Psoas muscle (tissue), 8 donors: ENCODE results near the gene TNFAIP1. TPM values are rescaled to one million over a fixed set of nuclear protein-coding genes. Genes with fewer than 3 reads are reported as not detected.

Experiments used
- ATAC-seq, 4 donors: fragments of 200-7000 bp; cut with Tn5 transposase; one replicate each; pipeline ENCODE4 v1.9.1; 2020; ENCODE audit warnings: moderate library complexity in 3 of 4, mild to moderate bottlenecking in 2 of 4
- DNase-seq, 2 donors: peaks; one replicate each; pipeline ENCODE4 v3.0.0-alpha.2; 2020
- H3K27ac ChIP-seq: fragments of 200-600 bp; one replicate; pipeline ENCODE4 v1.8.0; 2022
- H3K27me3 ChIP-seq, 3 donors: fragments of 200-600 bp in 1 of 3; one replicate each; pipeline versions ENCODE4 v1.6.1 to v1.8.0; 2013 to 2022; ENCODE audit warnings: low read length in 2 of 3, mild to moderate bottlenecking in 2 of 3, moderate library complexity in 1 of 3; ENCODE audit not compliant: insufficient read depth in 3 of 3
- H3K36me3 ChIP-seq, 2 donors: fragments of 200-600 bp in 1 of 2; one replicate each; pipeline versions ENCODE4 v1.6.1 to v1.8.0; 2013 to 2022; ENCODE audit warnings: low read depth in 1 of 2, mild to moderate bottlenecking in 1 of 2, moderate library complexity in 1 of 2; ENCODE audit not compliant: insufficient read depth in 1 of 2
- H3K4me1 ChIP-seq: fragments of 200-600 bp; one replicate; pipeline ENCODE4 v1.8.0; 2022
- H3K4me3 ChIP-seq: fragments of 200-600 bp; one replicate; pipeline ENCODE4 v1.8.0; 2022; ENCODE audit warnings: mild to moderate bottlenecking
- H3K9me3 ChIP-seq: fragments of 200-600 bp; one replicate; pipeline ENCODE4 v1.8.0; 2022
- CTCF ChIP-seq: fragments of 200-600 bp; IDR thresholded peaks from one replicate; pipeline ENCODE4 v1.8.0; 2022; ENCODE audit warnings: antibody characterized with exemption
- WGBS, 3 donors: extraction: QIAGEN DNeasy Blood & Tissue Kit; methylation state at CpG; one replicate each; pipeline versions ENCODE4 v1.1.6 to v1.1.7; 2013; 5-methylcytosine and 5-hydroxymethylcytosine counted together
- intact Hi-C, 2 donors: fragments of 100-400 bp; cut with DNase I; formaldehyde crosslinking; loops; one replicate each; pipeline versions ENCODE4 v1.11.0 to v1.14.2; 2022
- polyA plus RNA-seq, 3 donors: library from polyadenylated mRNA; stranded (reverse); fragments of 200-250 nt; gene quantifications; one replicate each; pipeline ENCODE4 v1.2.3, GENCODE V29; 2013
- total RNA-seq, 4 donors: library from RNA; stranded (reverse); fragmentation: NEBNext Ultra II Directional in 2 of 4; extraction: Animal tissue kit (Norgen Biotek cat#: 25700) in 2 of 4; gene quantifications; one replicate each; pipeline versions ENCODE4 v1.2.1 to v1.2.4, GENCODE V29; 2021 to 2023
- donor health status: healthy with polysubstance abuse.
- donor health status: DM: no; HTN: no; CAD: no; lungs with moderate emphysema.
- donor health status: Bipolar disorder and iron deficiency.
- donor health status: healthy.
- donor health status: DM: yes; HTN: yes; CAD: no.
- donor health status: DM: no; HTN: no; CAD: no.
- donor health status: DM: no; HTN: no; CAD: no.
- donor health status: DM: yes; HTN: yes; CAD: no.

The TNFAIP1 gene
- total and polyA plus RNA-seq, 7 donors = 13.0 to 32.6 (median 23.3) TPM

- 76 to 80% (median 79%) methylated on average over 2 of the region's 2 CpGs for WGBS, 3 donors
Observed at GRCh38 chr17:28313841-28314240, 21.7 kb upstream of the TNFAIP1 start.

GRCh38 chr17:28315846-28316705 is 19.5 kb upstream of the TNFAIP1 start:
- H3K4me3 ChIP-seq = no peak overlapping the region
- DNase-seq (no peak), ATAC-seq (no peak)
- 91 to 92% (median 92%) methylated on average over 4 of the region's 4 CpGs for WGBS, 3 donors
- peaks cover 14% of the 10 kb centered on the region for H3K4me1 ChIP-seq
- no peaks in the 10 kb centered on the region for H3K36me3 ChIP-seq
- H3K27me3 ChIP-seq = no peaks in the 10 kb centered on the region
- H3K27ac ChIP-seq = no peak overlapping the region
- intact Hi-C loops = loop anchor here in 1 of 2 donors (2.0 to 5.0 kb wide), 2 partner anchors 39 to 274 kb away; partner anchors contain the start of gene NLK
- H3K9me3 ChIP-seq = no peaks in the 10 kb centered on the region
- no peak for TF ChIP-seq CTCF

More at GRCh38 chr17:28313841-28314240, 21.7 kb upstream of the TNFAIP1 start:
- DNase-seq = no peak
- no peak for TF ChIP-seq CTCF
- H3K9me3 ChIP-seq = no peaks in the 10 kb centered on the region
- H3K4me3 ChIP-seq = no peak overlapping the region
- H3K36me3 ChIP-seq = no peaks in the 10 kb centered on the region
- intact Hi-C loops = loop anchor here in 1 of 2 donors (2.0 kb wide), 1 partner anchor 41 kb away; no protein-coding TSS in a partner anchor
- H3K27ac ChIP-seq = no peak overlapping the region
- no peak for ATAC-seq
- H3K4me1 ChIP-seq = peaks cover 8% of the 10 kb centered on the region
- no peaks in the 10 kb centered on the region for H3K27me3 ChIP-seq

- intact Hi-C loops = loop anchor here in 1 of 2 donors (5.0 kb wide), 1 partner anchor 275 kb away; the partner anchor contains the start of gene NLK
- H3K9me3 ChIP-seq = no peaks in the 10 kb centered on the region
- H3K27me3 ChIP-seq = no peaks in the 10 kb centered on the region
- H3K4me1 ChIP-seq = peaks cover 14% of the 10 kb centered on the region
- no peak overlapping the region for H3K4me3 ChIP-seq
- no peaks in the 10 kb centered on the region for H3K36me3 ChIP-seq
- no peak for ATAC-seq
- WGBS, 3 donors = 82 to 86% (median 83%) methylated on average over 20 to 21 of the region's 21 CpGs
- no peak for TF ChIP-seq CTCF
- no peak overlapping the region for H3K27ac ChIP-seq
- DNase-seq = no peak
Observed at GRCh38 chr17:28317099-28317965, 18.2 kb upstream of the TNFAIP1 start.

GRCh38 chr17:28317966-28318758 is 17.4 kb upstream of the TNFAIP1 start:
- Histone ChIP-seq H3K36me3 (no peaks in the 10 kb centered on the region), H3K9me3 (no peaks in the 10 kb centered on the region), H3K4me1 (peaks cover 14% of the 10 kb centered on the region), H3K27me3 (no peaks in the 10 kb centered on the region), H3K4me3 (peak overlapping the region; percentile 82), H3K27ac (peak overlapping the region; percentile 59)
- intact Hi-C loops = loop anchor here in 1 of 2 donors (2.0 to 5.0 kb wide), 2 partner anchors 17 to 276 kb away; partner anchors contain the start of genes IFT20, NLK and TNFAIP1
- no peak for DNase-seq
- TF ChIP-seq CTCF = no peak
- 13 to 17% (median 14%) methylated on average over 31 to 40 of the region's 40 CpGs for WGBS, 3 donors
- peak in 3 of 4 donors; percentile 1 to 17 (median 8) for ATAC-seq
